ENCODE results near the gene ROMO1. TPM values are rescaled to one million over a fixed set of nuclear protein-coding genes. Genes with fewer than 3 reads are reported as not detected.
"Not testable (repeated sequence)": the region's sequence is repeated elsewhere in the genome, so short reads cannot be mapped to it uniquely, and the experiment has no call there.

The ROMO1 gene
- total and polyA plus RNA-seq, 8 donors = 101 to 651 (median 345) TPM

GRCh38 chr20:35681960-35682359, 17.2 kb upstream of the ROMO1 start:
- WGBS, 5 donors = 88 to 100% (median 94%) methylated on average over 1 of the region's 1 CpG
- no peak overlapping the region for H3K4me3 ChIP-seq
- H3K27ac ChIP-seq = peak overlapping the region in 1 of 5 donors; percentile 19

GRCh38 chr20:35685368-35685767, 13.8 kb upstream of the ROMO1 start:
- DNase-seq = peak in 1 of 2 donors; percentile 20
- H3K9me3 ChIP-seq; H3K27ac ChIP-seq; H3K27me3 ChIP-seq; intact Hi-C loops (cut with DNase I; ENCODE audit: low total_unique reads); H3K4me1 ChIP-seq; H3K4me3 ChIP-seq: not testable (repeated sequence)
- H3K36me3 ChIP-seq = peaks cover 32 to 88% (median 84%) of the 10 kb centered on the region in 4 donors
- WGBS, 5 donors = 96 to 98% (median 97%) methylated on average over 9 of the region's 9 CpGs

More at GRCh38 chr20:35681960-35682359, 17.2 kb upstream of the ROMO1 start:
- Histone ChIP-seq H3K9me3 (no peaks in the 10 kb centered on the region), H3K4me1 (peaks cover 0 to 2% (median 0%) of the 10 kb centered on the region in 4 donors), H3K27me3 (no peaks in the 10 kb centered on the region), H3K36me3 (peaks cover 11 to 88% (median 81%) of the 10 kb centered on the region in 4 donors)
- intact Hi-C loops (cut with DNase I; ENCODE audit: low total_unique reads) = no loop called here
- no peak for TF ChIP-seq CTCF (IDR thresholded peaks at IDR 0.05)
- TF ChIP-seq POLR2A (IDR thresholded peaks at IDR 0.05) = no peak
- no peak for TF ChIP-seq EP300 (IDR thresholded peaks at IDR 0.05)
- TF ChIP-seq POLR2AphosphoS5 (IDR thresholded peaks at IDR 0.05) = peak in 1 of 3 donors; percentile 14
- DNase-seq = peak in 1 of 2 donors; percentile 32

GRCh38 chr20:35686872-35687271, 12.3 kb upstream of the ROMO1 start:
- H3K36me3 ChIP-seq = peaks cover 28 to 88% (median 84%) of the 10 kb centered on the region in 4 donors
- H3K4me3 ChIP-seq; H3K27ac ChIP-seq; H3K9me3 ChIP-seq; H3K27me3 ChIP-seq; H3K4me1 ChIP-seq; intact Hi-C loops (cut with DNase I; ENCODE audit: low total_unique reads): not testable (repeated sequence)
- peak in 1 of 2 donors; percentile 25 for DNase-seq
- WGBS, 5 donors = 86 to 95% (median 92%) methylated on average over 11 of the region's 11 CpGs

- H3K9me3 ChIP-seq = no peaks in the 10 kb centered on the region
- TF ChIP-seq POLR2A (IDR thresholded peaks at IDR 0.05) (no peak), EP300 (IDR thresholded peaks at IDR 0.05) (no peak), POLR2AphosphoS5 (IDR thresholded peaks at IDR 0.05) (no peak), CTCF (IDR thresholded peaks at IDR 0.05) (no peak)
- H3K4me3 ChIP-seq = no peak overlapping the region
- intact Hi-C loops (cut with DNase I; ENCODE audit: low total_unique reads) = no loop called here
- no peak overlapping the region for H3K27ac ChIP-seq
- H3K27me3 ChIP-seq = no peaks in the 10 kb centered on the region
- WGBS, 5 donors = 90 to 94% (median 90%) methylated on average over 4 of the region's 4 CpGs
- peak in 1 of 2 donors; percentile 14 for DNase-seq
- peaks cover 33 to 100% (median 98%) of the 10 kb centered on the region in 4 donors for H3K36me3 ChIP-seq
- no peaks in the 10 kb centered on the region for H3K4me1 ChIP-seq
Measured at GRCh38 chr20:35690265-35690664, 8.9 kb upstream of the ROMO1 start.

GRCh38 chr20:35695245-35695749, 3.9 kb upstream of the ROMO1 start:
- no peak for TF ChIP-seq POLR2AphosphoS5 (IDR thresholded peaks at IDR 0.05)
- no peak for TF ChIP-seq EP300 (IDR thresholded peaks at IDR 0.05)
- TF ChIP-seq CTCF (IDR thresholded peaks at IDR 0.05) = no peak
- TF ChIP-seq POLR2A (IDR thresholded peaks at IDR 0.05) = no peak
- intact Hi-C loops (cut with DNase I; ENCODE audit: low total_unique reads) = no loop called here

More at GRCh38 chr20:35695245-35695749, 3.9 kb upstream of the ROMO1 start:
- no peaks in the 10 kb centered on the region for H3K9me3 ChIP-seq
- peaks cover 15 to 30% (median 21%) of the 10 kb centered on the region in 4 donors for H3K4me1 ChIP-seq
- peak in 1 of 2 donors; percentile 3 for DNase-seq
- 77 to 89% (median 85%) methylated on average over 2 of the region's 2 CpGs for WGBS, 5 donors
- no peak overlapping the region for H3K27ac ChIP-seq
- no peak overlapping the region for H3K4me3 ChIP-seq
- peaks cover 11 to 65% (median 61%) of the 10 kb centered on the region in 4 donors for H3K36me3 ChIP-seq
- H3K27me3 ChIP-seq = no peaks in the 10 kb centered on the region
